HEK293T (cell line): ENCODE measurements around the gene KCNN3.

Source experiments
- L3MBTL2 ChIP-seq: fragments of 450-650 bp; conservative IDR thresholded peaks from 2 replicates; pipeline ENCODE4 v1.6.1; 2016; ENCODE audit warnings: mild to moderate bottlenecking
- SP1 ChIP-seq: fragments of 450-650 bp; IDR thresholded peaks from 2 replicates; pipeline ENCODE4 v1.6.1; 2017

DNA sequence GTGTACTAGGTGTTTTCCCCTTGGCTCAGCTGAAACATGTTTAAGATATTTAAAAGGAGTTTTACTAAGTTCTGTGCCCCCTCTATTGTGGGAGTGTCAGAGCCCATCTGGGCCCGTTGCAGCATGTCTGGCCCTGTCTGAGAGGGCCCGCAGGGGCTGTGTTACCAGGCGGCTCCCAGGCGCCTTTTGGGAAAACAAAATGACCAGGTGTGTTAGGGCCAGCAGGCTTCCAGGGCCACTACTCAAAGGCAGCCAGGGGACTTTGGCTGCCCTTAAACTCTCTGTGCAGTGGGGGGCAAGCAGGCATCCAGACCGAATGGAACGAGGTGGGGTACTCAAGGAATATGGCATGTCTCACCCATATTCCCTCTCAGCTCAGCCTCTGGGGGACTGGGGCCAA lies 111.7 kb downstream of the KCNN3 start:
- TF ChIP-seq SP1 (no peak), L3MBTL2 (no peak)
